Heart left ventricle (tissue), 16 donors: Measurements from ENCODE around the gene TMEM91. TPM values are rescaled to one million over a fixed set of nuclear protein-coding genes. Genes with fewer than 3 reads are reported as not detected.

Experiments
- ATAC-seq, 4 donors: fragments of 200-7000 bp; cut with Tn5 transposase; one replicate each; pipeline ENCODE4 v1.9.1; 2020 to 2022; ENCODE audit warnings: moderate library complexity in 4 of 4, mild to moderate bottlenecking in 3 of 4, moderate number of reproducible peaks in 1 of 4
- DNase-seq, 5 donors: peaks; one replicate each; pipeline ENCODE4 v3.0.0-alpha.2; 2020
- H3K27ac ChIP-seq, 12 donors: fragments of 200-600 bp; sonication (generic) in 4 of 12; one replicate each; pipeline versions ENCODE4 v1.5.0 to v1.8.0; 2016 to 2022; ENCODE audit warnings: mild to moderate bottlenecking in 2 of 12
- H3K27me3 ChIP-seq, 9 donors: fragments of 200-600 bp; sonication (generic) in 2 of 9; one replicate each; pipeline versions ENCODE4 v1.5.1 to v1.8.0; 2016 to 2022; ENCODE audit warnings: mild to moderate bottlenecking in 3 of 9
- H3K36me3 ChIP-seq, 9 donors: fragments of 200-600 bp; sonication (generic) in 2 of 9; one replicate each; pipeline versions ENCODE4 v1.5.0 to v1.8.0; 2018 to 2022; ENCODE audit warnings: mild to moderate bottlenecking in 2 of 9
- H3K4me1 ChIP-seq, 12 donors: fragments of 200-600 bp; sonication (generic) in 4 of 12; one replicate each; pipeline versions ENCODE4 v1.5.0 to v1.8.0; 2016 to 2022; ENCODE audit warnings: mild to moderate bottlenecking in 3 of 12
- H3K4me3 ChIP-seq, 12 donors: fragments of 200-600 bp; sonication (generic) in 4 of 12; one replicate each; pipeline versions ENCODE4 v1.5.0 to v1.8.0; 2017 to 2022; ENCODE audit warnings: mild to moderate bottlenecking in 9 of 12, moderate library complexity in 4 of 12
- H3K9me3 ChIP-seq, 12 donors: fragments of 200-600 bp; sonication (generic) in 4 of 12; one replicate each; pipeline versions ENCODE4 v1.5.0 to v1.8.0; 2016 to 2022; ENCODE audit warnings: mild to moderate bottlenecking in 1 of 12
- CTCF ChIP-seq, 12 donors: fragments of 200-600 bp; sonication (generic) in 4 of 12; IDR thresholded peaks; one replicate each; pipeline versions ENCODE4 v1.5.0 to v1.8.0; 2018 to 2022; ENCODE audit warnings: antibody characterized with exemption in 12 of 12, mild to moderate bottlenecking in 5 of 12
- POLR2A ChIP-seq, 2 donors: fragments of 450-650 bp; IDR thresholded peaks; one replicate each; pipeline ENCODE4 v1.6.1; 2017; ENCODE audit warnings: antibody characterized with exemption in 2 of 2, mild to moderate bottlenecking in 2 of 2, moderate library complexity in 2 of 2
- WGBS, 4 donors: extraction: QIAGEN DNeasy Blood & Tissue Kit in 2 of 4; methylation state at CpG; one replicate each; pipeline versions ENCODE4 v1.1.5 to v1.1.7; 2013 to 2018; 5-methylcytosine and 5-hydroxymethylcytosine counted together
- intact Hi-C, 10 donors: fragments of 100-400 bp; cut with DNase I; formaldehyde crosslinking; loops; one replicate each; pipeline versions ENCODE4 v1.11.1 to v1.14.2; 2022
- polyA plus RNA-seq, 2 donors: library from polyadenylated mRNA; stranded (reverse); fragments of 200-250 nt; gene quantifications; one replicate each; pipeline ENCODE4 v1.2.3, GENCODE V29; 2013
- total RNA-seq, 9 donors: library from RNA; depleted of rRNA in 2 of 9; stranded (reverse); fragments of >200 nt in 2 of 9; fragmentation: NEBNext Ultra II Directional in 3 of 9; extraction: Animal tissue kit (Norgen Biotek cat#: 25700) in 3 of 9; gene quantifications; one replicate each; pipeline versions ENCODE4 v1.1.0 to v1.2.4, GENCODE V29; 2016 to 2023
- donor health status: ischemic (EF 13 %, LVEDD 7.1; RV severe dilation, severe dysfunction).
- donor health status: healthy with polysubstance abuse.
- donor health status: DM: no; HTN: yes; CAD: no.
- donor health status: DM: no; HTN: no; CAD: no.
- donor health status: ischemic (EF 25% LVEDD 6.9; RV normal size, moderate dysfunction).
- donor health status: ischemic (EF 25% LVEDD 5.7; RV mildly dilated, moderate dysfunction).
- donor health status: healthy.
- donor health status: DM: yes; HTN: yes; CAD: no.
- donor health status: ischemic (EF 35%, LVEDD 5.7; RV mildly dilated, moderate dysfunction).
- donor health status: nonischemic (EF 11% LVEDD 7.7; RV severe dilation, severe dysfunction).
- donor health status: DM: yes; HTN: yes; CAD: no.
- donor health status: PGD.
- donor health status: ischemic (EF 29% LVEDD 5.4; RV normal size, mild dysfunction).
- donor health status: nonischemic (EF 23%, LVEDD 6.1; RV moderate dilation, normal function).

TMEM91 gene
- total and polyA plus RNA-seq, 11 donors, result 1.0 to 6.7 (median 2.5) TPM

GRCh38 chr19:41391618-41392017, 15.3 kb downstream of the TMEM91 start:
- Histone ChIP-seq H3K36me3 (peaks cover 0 to 52% (median 35%) of the 10 kb centered on the region in 9 donors), H3K27ac (no peak overlapping the region), H3K4me1 (peaks cover 0 to 14% (median 5%) of the 10 kb centered on the region in 12 donors), H3K4me3 (no peak overlapping the region), H3K9me3 (no peaks in the 10 kb centered on the region), H3K27me3 (no peaks in the 10 kb centered on the region)
- TF ChIP-seq CTCF (IDR thresholded peaks at IDR 0.05) (no peak), POLR2A (IDR thresholded peaks at IDR 0.05) (no peak)
- intact Hi-C loops, result no loop called here
- ATAC-seq, result no peak
- 86 to 92% (median 88%) methylated on average over 11 of the region's 11 CpGs for WGBS, 4 donors
- DNase-seq, result no peak

- Histone ChIP-seq H3K4me1 (peaks cover 0 to 15% (median 9%) of the 10 kb centered on the region in 12 donors), H3K36me3 (peaks cover 0 to 47% (median 32%) of the 10 kb centered on the region in 9 donors), H3K9me3 (no peaks in the 10 kb centered on the region), H3K4me3 (no peak overlapping the region), H3K27ac (peak overlapping the region in 1 of 12 donors; percentile 20), H3K27me3 (no peaks in the 10 kb centered on the region)
- 63 to 67% (median 66%) methylated on average over 12 of the region's 12 CpGs for WGBS, 4 donors
- DNase-seq (no peak), ATAC-seq (no peak)
- TF ChIP-seq POLR2A (IDR thresholded peaks at IDR 0.05), result no peak
- no peak for TF ChIP-seq CTCF (IDR thresholded peaks at IDR 0.05)
- intact Hi-C loops, result no loop called here
Observed at GRCh38 chr19:41392775-41393174, 16.4 kb downstream of the TMEM91 start.

- DNase-seq (no peak), ATAC-seq (no peak)
- H3K36me3 ChIP-seq, result peaks cover 0 to 21% (median 15%) of the 10 kb centered on the region in 9 donors
- no peak overlapping the region for H3K4me3 ChIP-seq
- H3K9me3 ChIP-seq, result no peaks in the 10 kb centered on the region
- H3K4me1 ChIP-seq, result peaks cover 4 to 33% (median 23%) of the 10 kb centered on the region in 12 donors
- WGBS, 4 donors, result 70 to 76% (median 74%) methylated on average over 6 of the region's 6 CpGs
- intact Hi-C loops, result loop anchor here in 5 of 10 donors (5.0 kb wide), 2 partner anchors 42 to 47 kb away; partner anchors contain the start of genes DMAC2 (in 4 of the 5) and ERICH4 (in 1 of the 5)
- H3K27me3 ChIP-seq, result no peaks in the 10 kb centered on the region
- no peak overlapping the region for H3K27ac ChIP-seq
- TF ChIP-seq CTCF (IDR thresholded peaks at IDR 0.05) (no peak), POLR2A (IDR thresholded peaks at IDR 0.05) (no peak)
Observed at GRCh38 chr19:41395355-41395754, 19.0 kb downstream of the TMEM91 start.

- 0 to 1% (median 0%) methylated on average over 49 to 50 of the region's 50 CpGs for WGBS, 4 donors
- intact Hi-C loops, result loop anchor here in 8 of 10 donors (1.0 to 5.0 kb wide), 5 partner anchors 33 to 45 kb away; partner anchors contain the start of genes DMAC2 (in 6 of the 8), B9D2 (in 1 of the 8) and ERICH4 (in 1 of the 8)
Observed at GRCh38 chr19:41397086-41398049, 21.0 kb downstream of the TMEM91 start, which contains the start of the genes BCKDHA and EXOSC5. Gene BCKDHA (plus strand): TSS chr19:41397818. CDS start chr19:41397828, 10 bp downstream. Gene EXOSC5 (minus strand): TSS chr19:41397359. CDS start chr19:41397328, 31 bp downstream.

More at GRCh38 chr19:41397086-41398049, 21.0 kb downstream of the TMEM91 start, which contains the start of the genes BCKDHA and EXOSC5:
- peak within 1 kb of the TSS; percentile 61 to 99 (median 90) for H3K4me3 ChIP-seq
- H3K27me3 ChIP-seq, result no peaks in the 10 kb centered on the region
- peaks cover 0 to 7% (median 0%) of the 10 kb centered on the region in 9 donors for H3K36me3 ChIP-seq
- peaks cover 4 to 47% (median 33%) of the 10 kb centered on the region in 12 donors for H3K4me1 ChIP-seq
- ATAC-seq (peak; percentile 98 to 99 (median 98)), DNase-seq (peak; percentile 99 to 100 (median 99))
- H3K9me3 ChIP-seq, result no peaks in the 10 kb centered on the region
- peak within 1 kb of the TSS; percentile 83 to 98 (median 91) for H3K27ac ChIP-seq
- peak in 1 of 2 donors; percentile 29 for TF ChIP-seq POLR2A (IDR thresholded peaks at IDR 0.05)
- peak in 1 of 12 donors; percentile 8 for TF ChIP-seq CTCF (IDR thresholded peaks at IDR 0.05)
